Lung (tissue), 12 donors: ENCODE measurements around the gene DAAM1. TPM values are rescaled to one million over a fixed set of nuclear protein-coding genes. Genes with fewer than 3 reads are reported as not detected.

Experiments
- ATAC-seq: fragments of 200-7000 bp; cut with Tn5 transposase; one replicate; pipeline ENCODE4 v1.9.1; 2020; ENCODE audit warnings: moderate number of reproducible peaks; ENCODE audit not compliant: insufficient read depth, low FRiP score
- DNase-seq, 3 donors: peaks; one replicate each; pipeline ENCODE4 v3.0.0-alpha.2; 2013 to 2017
- H3K27ac ChIP-seq, 2 donors: one replicate each; pipeline ENCODE4 v1.5.1; 2013; ENCODE audit warnings: mild to moderate bottlenecking in 2 of 2, moderate library complexity in 2 of 2, control low read depth in 1 of 2, inconsistent platforms in 1 of 2, low read depth in 1 of 2, low read length in 1 of 2
- H3K27me3 ChIP-seq, 3 donors: one replicate each; pipeline ENCODE4 v1.5.1; 2013; ENCODE audit warnings: low read length in 2 of 3; ENCODE audit not compliant: control insufficient read depth in 3 of 3, insufficient read depth in 3 of 3
- H3K36me3 ChIP-seq, 4 donors: one replicate each; pipeline ENCODE4 v1.5.1; 2013; ENCODE audit warnings: low read length in 4 of 4, mild to moderate bottlenecking in 1 of 4, moderate library complexity in 1 of 4; ENCODE audit not compliant: control insufficient read depth in 4 of 4, insufficient read depth in 4 of 4
- H3K4me1 ChIP-seq, 5 donors: one replicate each; pipeline ENCODE4 v1.5.1; 2013; ENCODE audit warnings: low read length in 5 of 5, mild to moderate bottlenecking in 2 of 5, moderate library complexity in 1 of 5; ENCODE audit not compliant: control insufficient read depth in 5 of 5, insufficient read depth in 5 of 5
- H3K4me3 ChIP-seq: one replicate; pipeline ENCODE4 v1.5.1; 2013; ENCODE audit warnings: mild to moderate bottlenecking, control low read depth, moderate library complexity
- H3K9ac ChIP-seq, 2 donors: one replicate each; pipeline ENCODE4 v1.5.1; 2013; ENCODE audit warnings: low read length in 2 of 2, control low read depth in 1 of 2; ENCODE audit not compliant: insufficient read depth in 1 of 2
- H3K9me3 ChIP-seq, 4 donors: one replicate each; pipeline ENCODE4 v1.5.1; 2013; ENCODE audit warnings: low read length in 3 of 4, mild to moderate bottlenecking in 1 of 4, moderate library complexity in 1 of 4; ENCODE audit not compliant: control insufficient read depth in 4 of 4, insufficient read depth in 3 of 4
- WGBS, 2 donors: extraction: QIAGEN DNeasy Blood & Tissue Kit; methylation state at CpG; one replicate each; pipeline ENCODE4 v1.1.7; 2013; 5-methylcytosine and 5-hydroxymethylcytosine counted together
- polyA plus RNA-seq, 2 donors: library from polyadenylated mRNA; stranded (reverse); fragments of 200-250 nt; gene quantifications; one replicate each; pipeline ENCODE4 v1.2.1, GENCODE V29; 2013
- total RNA-seq, 2 donors: library from RNA; depleted of rRNA in 1 of 2; stranded (reverse); fragments of >200 nt in 1 of 2; gene quantifications; one replicate each; pipeline ENCODE4 v1.2.1, GENCODE V29; 2014 to 2021
- TF ChIP-seq, protein P1 (sequence below): IDR thresholded peaks from 2 replicates; pipeline ENCODE4 v1.5.1; 2012; ENCODE audit warnings: mild to moderate bottlenecking; ENCODE audit errors: control extremely low read depth, extremely low read depth
- donor health status: control.
- donor health status: control.
- donor health status: Bipolar disorder and iron deficiency.
- donor health status: healthy.
- donor health status: DM: yes; HTN: yes; CAD: no.

DAAM1 gene
- total and polyA plus RNA-seq, 4 donors = 10.3 to 84.6 (median 32.6) TPM

DNA sequence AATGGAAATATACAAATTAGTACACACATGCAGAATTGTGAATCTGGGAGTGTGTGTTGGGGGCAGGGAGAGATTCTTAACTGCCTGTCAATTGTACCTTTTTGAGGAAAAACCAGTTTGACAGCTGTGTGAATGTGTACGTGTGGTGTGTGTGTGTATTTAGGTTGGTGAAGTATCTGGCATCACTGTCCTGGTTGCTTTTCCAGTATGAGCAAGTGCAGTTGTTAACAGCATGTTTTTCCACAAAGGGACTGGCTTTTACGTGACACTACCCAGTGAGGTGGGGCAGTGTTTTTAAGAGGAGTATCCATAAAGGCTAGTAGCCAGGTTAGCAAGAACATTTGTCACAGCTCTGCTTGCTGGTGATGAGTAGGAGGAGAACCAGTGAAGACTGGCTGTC lies 56.1 kb downstream of the DAAM1 start:
- whole genome bisulfite sequencing, 2 donors = 70 to 79% methylated on average over 2 of the region's 2 CpGs
- H3K9ac ChIP-seq = no peak overlapping the region
- no peaks in the 10 kb centered on the region for H3K27me3 ChIP-seq
- ATAC-seq = no peak
- no peak overlapping the region for H3K27ac ChIP-seq
- H3K4me1 ChIP-seq = peaks cover 3 to 37% (median 6%) of the 10 kb centered on the region in 5 donors
- TF ChIP-seq, protein P1, sequence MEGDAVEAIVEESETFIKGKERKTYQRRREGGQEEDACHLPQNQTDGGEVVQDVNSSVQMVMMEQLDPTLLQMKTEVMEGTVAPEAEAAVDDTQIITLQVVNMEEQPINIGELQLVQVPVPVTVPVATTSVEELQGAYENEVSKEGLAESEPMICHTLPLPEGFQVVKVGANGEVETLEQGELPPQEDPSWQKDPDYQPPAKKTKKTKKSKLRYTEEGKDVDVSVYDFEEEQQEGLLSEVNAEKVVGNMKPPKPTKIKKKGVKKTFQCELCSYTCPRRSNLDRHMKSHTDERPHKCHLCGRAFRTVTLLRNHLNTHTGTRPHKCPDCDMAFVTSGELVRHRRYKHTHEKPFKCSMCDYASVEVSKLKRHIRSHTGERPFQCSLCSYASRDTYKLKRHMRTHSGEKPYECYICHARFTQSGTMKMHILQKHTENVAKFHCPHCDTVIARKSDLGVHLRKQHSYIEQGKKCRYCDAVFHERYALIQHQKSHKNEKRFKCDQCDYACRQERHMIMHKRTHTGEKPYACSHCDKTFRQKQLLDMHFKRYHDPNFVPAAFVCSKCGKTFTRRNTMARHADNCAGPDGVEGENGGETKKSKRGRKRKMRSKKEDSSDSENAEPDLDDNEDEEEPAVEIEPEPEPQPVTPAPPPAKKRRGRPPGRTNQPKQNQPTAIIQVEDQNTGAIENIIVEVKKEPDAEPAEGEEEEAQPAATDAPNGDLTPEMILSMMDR = no peak
- H3K36me3 ChIP-seq = no peaks in the 10 kb centered on the region
- no peak overlapping the region for H3K4me3 ChIP-seq
- DNase-seq = peak; percentile 33 to 75 (median 42)
- H3K9me3 ChIP-seq = no peaks in the 10 kb centered on the region

DNA sequence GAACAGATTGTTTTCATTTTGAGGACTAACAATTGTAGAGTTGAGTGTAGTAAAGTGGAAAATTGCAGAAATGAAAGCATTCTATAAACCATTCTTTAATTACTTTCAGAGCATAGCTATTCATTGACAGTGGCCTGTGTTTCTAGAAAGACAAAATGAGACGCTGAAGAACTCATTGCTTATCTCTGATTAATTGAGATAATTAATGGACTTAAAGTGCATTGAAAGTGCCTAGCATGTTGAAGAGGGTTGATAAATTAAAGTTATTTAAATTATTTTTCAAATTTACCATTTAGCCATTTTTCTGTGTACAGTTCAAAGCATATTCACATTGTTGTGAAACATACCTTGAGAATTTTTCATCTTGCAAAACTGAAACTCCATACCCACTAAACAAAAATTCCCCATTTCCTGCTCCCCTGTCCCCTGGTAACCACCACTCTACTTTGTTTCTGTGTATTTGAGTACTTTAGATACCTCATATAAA lies 57.4 kb downstream of the DAAM1 start:
- DNase-seq = no peak

GRCh38 chr14:59246566-59246965 lies 58.1 kb downstream of the DAAM1 start:
- 96% methylated on average over 3 of the region's 3 CpGs for WGBS, 2 donors
- no peaks in the 10 kb centered on the region for H3K9me3 ChIP-seq
- H3K9ac ChIP-seq = no peak overlapping the region
- H3K36me3 ChIP-seq = no peaks in the 10 kb centered on the region
- DNase-seq = no peak
- H3K27ac ChIP-seq = no peak overlapping the region
- TF ChIP-seq, protein P1 = no peak
- no peak overlapping the region for H3K4me3 ChIP-seq
- H3K4me1 ChIP-seq = peaks cover 3 to 27% (median 6%) of the 10 kb centered on the region in 5 donors
- no peaks in the 10 kb centered on the region for H3K27me3 ChIP-seq
- no peak for ATAC-seq

More for the DNA sequence above, 57.4 kb downstream of the DAAM1 start:
- Histone ChIP-seq H3K9me3 (no peaks in the 10 kb centered on the region), H3K27me3 (no peaks in the 10 kb centered on the region), H3K4me3 (no peak overlapping the region), H3K27ac (no peak overlapping the region), H3K36me3 (no peaks in the 10 kb centered on the region), H3K9ac (no peak overlapping the region), H3K4me1 (peaks cover 3 to 27% (median 6%) of the 10 kb centered on the region in 5 donors)
- WGBS, 2 donors = 81 to 90% methylated on average over 1 of the region's 1 CpG
- ATAC-seq = no peak
- TF ChIP-seq, protein P1 = no peak
